HEK293 (cell line): ENCODE results near the gene ACADM.
A peak's percentile ranks its signal among the peaks of the same experiment; 100 is the strongest.

Experiments used
- BCL6B ChIP-seq: fragments of 450-650 bp; formaldehyde crosslinking; IDR thresholded peaks from 2 replicates; pipeline ENCODE4 v1.5.1; 2017; ENCODE audit warnings: missing biosample characterization, missing genetic modification characterization
- CTCF ChIP-seq: fragments of 450-650 bp; formaldehyde crosslinking; IDR thresholded peaks from 2 replicates; pipeline ENCODE4 v1.5.1; 2016; ENCODE audit warnings: missing biosample characterization, missing genetic modification characterization
- HIC1 ChIP-seq: fragments of 450-650 bp; formaldehyde crosslinking; IDR thresholded peaks from 2 replicates; pipeline ENCODE4 v1.5.1; 2016; ENCODE audit warnings: missing biosample characterization, missing genetic modification characterization
- MYNN ChIP-seq: fragments of 450-650 bp; formaldehyde crosslinking; IDR thresholded peaks from 2 replicates; pipeline ENCODE4 v1.5.1; 2016; ENCODE audit warnings: missing biosample characterization, missing genetic modification characterization, borderline replicate concordance
- TSHZ1 ChIP-seq: fragments of 450-650 bp; formaldehyde crosslinking; IDR thresholded peaks from 2 replicates; pipeline ENCODE4 v1.5.1; 2016; ENCODE audit warnings: missing biosample characterization, missing genetic modification characterization, borderline replicate concordance
- ZBTB20 ChIP-seq: fragments of 450-650 bp; formaldehyde crosslinking; IDR thresholded peaks from 2 replicates; pipeline ENCODE4 v1.5.1; 2016; ENCODE audit warnings: missing biosample characterization, missing genetic modification characterization
- ZBTB44 ChIP-seq: fragments of 450-650 bp; IDR thresholded peaks from 2 replicates; pipeline ENCODE4 v1.5.1; 2018; ENCODE audit warnings: missing biosample characterization, mild to moderate bottlenecking, missing genetic modification characterization
- ZBTB48 ChIP-seq: fragments of 450-650 bp; formaldehyde crosslinking; IDR thresholded peaks from 2 replicates; pipeline ENCODE4 v1.5.1; 2016; ENCODE audit warnings: missing biosample characterization, missing genetic modification characterization
- ZFP37 ChIP-seq: fragments of 450-650 bp; formaldehyde crosslinking; IDR thresholded peaks from 2 replicates; pipeline ENCODE4 v1.5.1; 2016; ENCODE audit warnings: missing biosample characterization, missing genetic modification characterization
- ZFP69B ChIP-seq: fragments of 450-650 bp; formaldehyde crosslinking; IDR thresholded peaks from 2 replicates; pipeline ENCODE4 v1.5.1; 2016; ENCODE audit warnings: missing biosample characterization, missing genetic modification characterization
- ZIC2 ChIP-seq: fragments of 450-650 bp; formaldehyde crosslinking; IDR thresholded peaks from 2 replicates; pipeline ENCODE4 v1.5.1; 2016; ENCODE audit warnings: missing biosample characterization, missing genetic modification characterization
- ZNF112 ChIP-seq: fragments of 450-650 bp; formaldehyde crosslinking; IDR thresholded peaks from 2 replicates; pipeline ENCODE4 v1.5.0; 2017; ENCODE audit warnings: missing biosample characterization, missing genetic modification characterization
- ZNF140 ChIP-seq: fragments of 450-650 bp; formaldehyde crosslinking; IDR thresholded peaks from 2 replicates; pipeline ENCODE4 v1.5.1; 2016; ENCODE audit warnings: missing biosample characterization, missing genetic modification characterization
- ZNF2 ChIP-seq: fragments of 450-650 bp; formaldehyde crosslinking; IDR thresholded peaks from 2 replicates; pipeline ENCODE4 v1.5.1; 2016; ENCODE audit warnings: missing biosample characterization, missing genetic modification characterization
- ZNF221 ChIP-seq: fragments of 450-650 bp; formaldehyde crosslinking; IDR thresholded peaks from 2 replicates; pipeline ENCODE4 v1.5.1; 2017; ENCODE audit warnings: missing biosample characterization, missing genetic modification characterization, borderline replicate concordance
- ZNF280D ChIP-seq: fragments of 450-650 bp; formaldehyde crosslinking; IDR thresholded peaks from 2 replicates; pipeline ENCODE4 v1.5.1; 2016; ENCODE audit warnings: missing biosample characterization, missing genetic modification characterization
- ZNF341 ChIP-seq: fragments of 450-650 bp; formaldehyde crosslinking; IDR thresholded peaks from 2 replicates; pipeline ENCODE4; 2016; ENCODE audit warnings: low read depth, missing biosample characterization, missing genetic modification characterization
- ZNF398 ChIP-seq: fragments of 450-650 bp; formaldehyde crosslinking; IDR thresholded peaks from 2 replicates; pipeline ENCODE4 v1.5.1; 2017; ENCODE audit warnings: missing biosample characterization, missing genetic modification characterization
- ZNF426 ChIP-seq: fragments of 450-650 bp; formaldehyde crosslinking; IDR thresholded peaks from 2 replicates; pipeline ENCODE4 v1.5.1; 2017; ENCODE audit warnings: missing biosample characterization, missing genetic modification characterization, mild to moderate bottlenecking, inconsistent platforms, moderate library complexity
- ZNF521 ChIP-seq: fragments of 450-650 bp; formaldehyde crosslinking; IDR thresholded peaks from 2 replicates; pipeline ENCODE4 v1.5.1; 2017; ENCODE audit warnings: missing biosample characterization, mild to moderate bottlenecking, missing genetic modification characterization
- ZNF561 ChIP-seq: fragments of 450-650 bp; IDR thresholded peaks from 2 replicates; pipeline ENCODE4 v1.5.1; 2018; ENCODE audit warnings: missing biosample characterization, missing genetic modification characterization, borderline replicate concordance
- ZNF571 ChIP-seq: fragments of 450-650 bp; formaldehyde crosslinking; IDR thresholded peaks from 2 replicates; pipeline ENCODE4 v1.5.0; 2017; ENCODE audit warnings: missing biosample characterization, missing genetic modification characterization
- ZNF654 ChIP-seq: fragments of 450-650 bp; formaldehyde crosslinking; IDR thresholded peaks from 2 replicates; pipeline ENCODE4 v1.5.1; 2016; ENCODE audit warnings: low read depth, missing biosample characterization, missing genetic modification characterization
- ZNF658 ChIP-seq: fragments of 450-650 bp; formaldehyde crosslinking; IDR thresholded peaks from 2 replicates; pipeline ENCODE4; 2016; ENCODE audit warnings: missing biosample characterization, missing genetic modification characterization

Gene ACADM

GRCh38 chr1:75724472-75725022 lies at the start of gene ACADM (continued):
- TF ChIP-seq TSHZ1 (tag by site-specific recombination): no peak; the same call in 1 of the 2 replicates
- no peak for TF ChIP-seq ZBTB48
- no peak for TF ChIP-seq ZNF426 (tag by site-specific recombination)
- no peak for TF ChIP-seq ZNF521 (tag by site-specific recombination)
- peak; percentile 89 for TF ChIP-seq HIC1 (tag by site-specific recombination)
- TF ChIP-seq ZNF140 (tag by site-specific recombination): no peak
- no peak for TF ChIP-seq ZNF341 (tag by site-specific recombination)
- no peak for TF ChIP-seq ZNF571 (tag by site-specific recombination)
- TF ChIP-seq ZBTB20 (tag by site-specific recombination): peak; percentile 87
- peak; percentile 56; the same call in 1 of the 2 replicates for TF ChIP-seq ZNF398 (tag by site-specific recombination)
- peak; percentile 68; the same call in 1 of the 2 replicates for TF ChIP-seq ZNF280D (tag by site-specific recombination)
- TF ChIP-seq ZNF2 (tag by site-specific recombination): peak; percentile 79
- TF ChIP-seq ZNF658 (tag by site-specific recombination): no peak
- TF ChIP-seq ZFP37 (tag by site-specific recombination): peak; percentile 85
- TF ChIP-seq ZNF561: no peak
- no peak; the same call in none of the 2 replicates for TF ChIP-seq ZFP69B
- no peak for TF ChIP-seq ZNF221 (tag by site-specific recombination)
- no peak for TF ChIP-seq MYNN
- TF ChIP-seq BCL6B (tag by site-specific recombination): no peak
- no peak for TF ChIP-seq CTCF (tag by site-specific recombination)
- no peak for TF ChIP-seq ZNF654 (tag by site-specific recombination)
- TF ChIP-seq ZIC2 (tag by site-specific recombination): peak; percentile 48
- no peak for TF ChIP-seq ZNF112
- TF ChIP-seq ZBTB44: no peak
